OCI-LY3 (cell line): ENCODE measurements around the gene HDAC4.

Source experiments
- H2AFZ ChIP-seq: fragments of 200-600, 300-600 bp; shearing (Covaris generic); 2 replicates; pipeline ENCODE4 v1.6.0; 2014; ENCODE audit warnings: antibody characterized with exemption, low read depth, low read length
- H3K27ac ChIP-seq: fragments of 200-600, 300-600 bp; sonication (generic); 2 replicates; pipeline ENCODE4 v1.5.1; 2014; ENCODE audit warnings: mild to moderate bottlenecking, low read length, moderate library complexity, mixed read lengths
- H3K27me3 ChIP-seq: fragments of 200-600, 300-600 bp; sonication (generic); 2 replicates; pipeline ENCODE4 v1.6.1; 2014; ENCODE audit warnings: low read depth, low read length, mixed read lengths
- H3K36me3 ChIP-seq: fragments of 200-600, 300-600 bp; sonication (generic); replicated peaks from 2 replicates; pipeline ENCODE3; 2014; ENCODE audit warnings: low read depth, low read length, mixed read lengths
- H3K4me1 ChIP-seq: fragments of 300-600, 200-600 bp; sonication (generic); 2 replicates; pipeline ENCODE4 v1.6.1; 2014; ENCODE audit warnings: low read length, mixed read lengths
- H3K4me2 ChIP-seq: fragments of 200-600, 300-600 bp; sonication (generic); 2 replicates; pipeline ENCODE4 v1.6.1; 2014; ENCODE audit warnings: low read length, mixed read lengths
- H3K4me3 ChIP-seq: fragments of 300-600, 200-600 bp; sonication (generic); 2 replicates; pipeline ENCODE4 v1.5.1; 2014; ENCODE audit warnings: antibody characterized with exemption, mild to moderate bottlenecking, low read length, moderate library complexity
- H3K79me2 ChIP-seq: fragments of 300-600, 200-600 bp; shearing (Covaris generic); 2 replicates; pipeline ENCODE4 v1.6.1; 2014; ENCODE audit warnings: mild to moderate bottlenecking, low read length, mixed read lengths
- H3K9ac ChIP-seq: fragments of 300-600, 200-600 bp; shearing (Covaris generic); 2 replicates; pipeline ENCODE4 v1.6.0; 2014; ENCODE audit warnings: mild to moderate bottlenecking, low read length, moderate library complexity
- H3K9me3 ChIP-seq: fragments of 200-600, 300-600 bp; shearing (Covaris generic); 2 replicates; pipeline ENCODE4 v1.6.1; 2014; ENCODE audit warnings: low read length, mixed read lengths; ENCODE audit not compliant: insufficient read depth
- H4K20me1 ChIP-seq: fragments of 200-600, 300-600 bp; sonication (generic); 2 replicates; pipeline ENCODE4 v1.6.1; 2016; ENCODE audit warnings: low read length, mixed read lengths; ENCODE audit not compliant: insufficient read depth
- CTCF ChIP-seq: fragments of 200-600, 300-600 bp; sonication (generic); IDR thresholded peaks from 2 replicates; pipeline ENCODE4 v1.5.1; 2014; ENCODE audit warnings: antibody characterized with exemption, low read length, low read depth
- EZH2phosphoT487 ChIP-seq: fragments of 200-600 bp; shearing (Covaris generic); IDR thresholded peaks from 2 replicates; pipeline ENCODE4 v1.6.1; 2018; ENCODE audit warnings: antibody characterized with exemption, mixed run types, low read depth

Gene HDAC4

GRCh38 chr2:239103125-239104098 is 297.4 kb downstream of the HDAC4 start:
- H3K9ac ChIP-seq: no peak overlapping the region
- no peaks in the 10 kb centered on the region for H3K9me3 ChIP-seq
- TF ChIP-seq EZH2phosphoT487 (no peak), CTCF (no peak)
- no peaks in the 10 kb centered on the region for H3K27me3 ChIP-seq
- H3K4me3 ChIP-seq: no peak overlapping the region
- no peak overlapping the region for H3K27ac ChIP-seq
- H3K79me2 ChIP-seq: no peaks in the 10 kb centered on the region
- H4K20me1 ChIP-seq: no peaks in the 10 kb centered on the region
- H2AFZ ChIP-seq: no peak overlapping the region
- H3K4me2 ChIP-seq: no peak overlapping the region
- no peaks in the 10 kb centered on the region for H3K4me1 ChIP-seq
- no peaks in the 10 kb centered on the region for H3K36me3 ChIP-seq

DNA sequence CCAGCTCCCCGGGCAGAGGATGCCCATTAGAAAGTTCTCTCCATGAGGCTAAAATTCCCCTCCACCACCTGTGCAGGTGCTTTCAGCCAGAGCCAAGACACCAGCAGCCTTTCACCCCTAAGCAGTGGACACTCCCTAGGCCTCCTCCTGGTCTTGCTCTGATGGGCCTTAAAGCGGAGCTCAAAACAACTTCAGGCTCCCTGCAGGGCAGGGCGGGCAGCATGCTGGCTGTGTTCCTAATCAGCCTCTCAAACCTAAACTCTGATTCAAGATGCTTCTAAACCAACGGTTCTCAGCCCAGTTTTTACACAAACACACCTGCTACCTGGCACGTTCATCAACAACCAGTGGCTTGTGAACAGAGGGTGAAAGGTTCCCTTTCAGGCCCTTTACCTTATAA is 298.6 kb downstream of the HDAC4 start:
- Histone ChIP-seq H4K20me1 (no peaks in the 10 kb centered on the region), H3K9me3 (no peaks in the 10 kb centered on the region), H3K27me3 (no peaks in the 10 kb centered on the region), H3K79me2 (no peaks in the 10 kb centered on the region), H3K4me2 (no peak overlapping the region), H3K27ac (no peak overlapping the region), H3K9ac (no peak overlapping the region), H2AFZ (no peak overlapping the region), H3K36me3 (no peaks in the 10 kb centered on the region), H3K4me3 (no peak overlapping the region), H3K4me1 (no peaks in the 10 kb centered on the region)
- TF ChIP-seq EZH2phosphoT487 (no peak), CTCF (no peak)

DNA sequence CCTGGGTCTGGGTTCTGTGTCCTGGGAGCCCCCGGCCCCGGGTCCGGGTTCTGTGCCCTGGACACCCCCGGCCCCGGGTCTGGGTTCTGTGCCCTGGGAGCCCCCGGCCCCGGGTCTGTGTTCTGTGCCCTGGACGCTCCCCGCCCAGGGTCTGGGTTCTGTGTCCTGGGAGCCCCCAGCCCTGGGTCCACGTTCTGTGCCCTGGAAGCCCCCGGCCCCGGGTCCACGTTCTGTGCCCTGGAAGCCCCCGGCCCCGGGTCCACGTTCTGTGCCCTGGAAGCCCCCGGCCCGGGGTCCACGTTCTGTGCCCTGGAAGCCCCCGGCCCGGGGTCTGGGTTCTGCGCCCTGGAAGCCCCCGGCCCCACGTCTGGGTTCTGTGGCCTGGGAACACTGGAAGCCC is 299.0 kb downstream of the HDAC4 start:
- no peak overlapping the region for H3K4me2 ChIP-seq
- H3K27ac ChIP-seq: no peak overlapping the region
- H2AFZ ChIP-seq: no peak overlapping the region
- TF ChIP-seq EZH2phosphoT487 (no peak), CTCF (no peak)
- no peaks in the 10 kb centered on the region for H3K4me1 ChIP-seq
- no peaks in the 10 kb centered on the region for H3K9me3 ChIP-seq
- no peak overlapping the region for H3K9ac ChIP-seq
- H3K27me3 ChIP-seq: no peaks in the 10 kb centered on the region
- no peaks in the 10 kb centered on the region for H3K36me3 ChIP-seq
- no peaks in the 10 kb centered on the region for H3K79me2 ChIP-seq
- H4K20me1 ChIP-seq: no peaks in the 10 kb centered on the region
- no peak overlapping the region for H3K4me3 ChIP-seq

- Histone ChIP-seq H3K4me2 (no peak overlapping the region), H2AFZ (no peak overlapping the region), H3K27me3 (no peaks in the 10 kb centered on the region), H3K4me3 (no peak overlapping the region), H3K27ac (no peak overlapping the region), H3K9me3 (no peaks in the 10 kb centered on the region), H3K4me1 (no peaks in the 10 kb centered on the region), H3K36me3 (no peaks in the 10 kb centered on the region), H3K9ac (no peak overlapping the region), H4K20me1 (no peaks in the 10 kb centered on the region), H3K79me2 (no peaks in the 10 kb centered on the region)
- TF ChIP-seq EZH2phosphoT487 (no peak), CTCF (no peak)
Measured at GRCh38 chr2:239101071-239101470, 299.7 kb downstream of the HDAC4 start.
